HFFc6 (cell line): Measurements from ENCODE around the gene CNNM1. TPM values are rescaled to one million over a fixed set of nuclear protein-coding genes. Genes with fewer than 3 reads are reported as not detected.

Source experiments
- DNase-seq: peaks from one replicate; pipeline ENCODE4 v3.0.0-alpha.2; 2018
- H3K27ac Mint-ChIP-seq: 2 replicates; pipeline ENCODE4 v1.8.0; 2020; ENCODE audit warnings: mild to moderate bottlenecking, mixed read lengths
- H3K27me3 Mint-ChIP-seq: 2 replicates; pipeline ENCODE4 v1.8.0; 2021; ENCODE audit warnings: mild to moderate bottlenecking, moderate library complexity, mixed read lengths; ENCODE audit not compliant: insufficient read depth
- H3K36me3 Mint-ChIP-seq: 2 replicates; pipeline ENCODE4 v1.8.0; 2021; ENCODE audit warnings: low read depth, mixed read lengths
- H3K4me1 Mint-ChIP-seq: 2 replicates; pipeline ENCODE4 v1.8.0; 2020; ENCODE audit warnings: low read depth, mixed read lengths
- H3K4me3 Mint-ChIP-seq: 2 replicates; pipeline ENCODE4 v1.8.0; 2020; ENCODE audit warnings: mild to moderate bottlenecking, moderate library complexity, mixed read lengths
- H3K9me3 Mint-ChIP-seq: 2 replicates; pipeline ENCODE4 v1.8.0; 2020; ENCODE audit warnings: mild to moderate bottlenecking, mixed read lengths
- CTCF ChIP-seq: fragments of 200-600 bp; sonication (generic); IDR thresholded peaks from 2 replicates; pipeline ENCODE4 v1.5.0; 2021; ENCODE audit warnings: antibody characterized with exemption, mild to moderate bottlenecking
- total RNA-seq, 6 experiments: library from RNA; stranded (reverse); fragmentation: NEBNext Ultra II Directional; extraction: Animal tissue kit (Norgen Biotek cat#: 25700); gene quantifications; 2 replicates in 1 of 6; 3 replicates in 5 of 6; pipeline ENCODE4 v1.2.3, GENCODE V29; 2021

The CNNM1 gene
- total RNA-seq, 6 experiments from 2014 or later: 3.0 to 4.6 (median 3.3) TPM

GRCh38 chr10:99426689-99427088, 97.5 kb downstream of the CNNM1 start:
- peaks cover 26% of the 10 kb centered on the region for H3K4me1 Mint-ChIP-seq
- H3K9me3 Mint-ChIP-seq: no peaks in the 10 kb centered on the region
- H3K36me3 Mint-ChIP-seq: no peaks in the 10 kb centered on the region; the same call in 1 of the 2 replicates
- peaks cover 7% of the 10 kb centered on the region; the same call in 1 of the 2 replicates for H3K27me3 Mint-ChIP-seq
- no peak overlapping the region for H3K4me3 Mint-ChIP-seq
- DNase-seq: no peak
- H3K27ac Mint-ChIP-seq: no peak overlapping the region
- TF ChIP-seq CTCF: no peak

DNA sequence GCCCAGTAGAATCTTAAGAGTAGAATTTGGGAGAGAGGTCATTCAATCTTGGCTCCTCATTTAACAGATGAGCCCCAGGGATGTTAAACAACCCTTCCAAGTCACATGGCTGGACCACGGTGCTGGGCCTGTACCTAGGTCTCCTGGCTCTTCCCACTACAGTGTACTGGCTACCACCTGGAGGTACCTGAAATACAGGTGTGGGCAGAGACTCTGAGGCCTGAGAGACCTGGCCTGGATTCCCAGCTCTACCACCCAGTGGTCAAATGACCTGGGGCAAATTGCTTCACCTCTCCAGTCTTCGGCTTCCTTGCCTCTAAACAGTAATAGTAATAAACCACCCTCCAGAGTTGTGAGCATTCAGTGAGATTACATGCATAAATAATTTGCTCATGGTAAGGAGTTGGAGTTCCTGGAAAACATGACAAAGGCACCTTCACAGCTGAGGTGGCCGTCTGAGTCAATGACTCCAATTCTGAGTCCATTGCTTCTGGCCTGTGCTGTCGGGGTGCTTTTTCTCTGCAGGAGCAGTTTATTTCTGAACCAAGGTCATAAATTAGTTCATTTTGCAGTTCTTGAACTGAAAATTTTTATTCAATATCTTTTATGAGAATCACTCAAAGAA, 98.5 kb downstream of the CNNM1 start:
- H3K4me1 Mint-ChIP-seq: peaks cover 29% of the 10 kb centered on the region
- H3K4me3 Mint-ChIP-seq: no peak overlapping the region
- peaks cover 7% of the 10 kb centered on the region; the same call in 1 of the 2 replicates for H3K27me3 Mint-ChIP-seq
- DNase-seq: no peak
- no peak overlapping the region for H3K27ac Mint-ChIP-seq
- H3K9me3 Mint-ChIP-seq: no peaks in the 10 kb centered on the region
- no peak for TF ChIP-seq CTCF
- no peaks in the 10 kb centered on the region; the same call in 1 of the 2 replicates for H3K36me3 Mint-ChIP-seq

GRCh38 chr10:99429517-99430095, 100.5 kb downstream of the CNNM1 start:
- Mint-ChIP-seq H3K4me3 (peak overlapping the region; percentile 100), H3K27ac (peak overlapping the region; percentile 87; the same call in 1 of the 2 replicates), H3K27me3 (peaks cover 7% of the 10 kb centered on the region; the same call in 1 of the 2 replicates), H3K4me1 (peaks cover 29% of the 10 kb centered on the region), H3K36me3 (no peaks in the 10 kb centered on the region; the same call in 1 of the 2 replicates), H3K9me3 (no peaks in the 10 kb centered on the region)
- no peak for DNase-seq
- TF ChIP-seq CTCF: no peak

DNA sequence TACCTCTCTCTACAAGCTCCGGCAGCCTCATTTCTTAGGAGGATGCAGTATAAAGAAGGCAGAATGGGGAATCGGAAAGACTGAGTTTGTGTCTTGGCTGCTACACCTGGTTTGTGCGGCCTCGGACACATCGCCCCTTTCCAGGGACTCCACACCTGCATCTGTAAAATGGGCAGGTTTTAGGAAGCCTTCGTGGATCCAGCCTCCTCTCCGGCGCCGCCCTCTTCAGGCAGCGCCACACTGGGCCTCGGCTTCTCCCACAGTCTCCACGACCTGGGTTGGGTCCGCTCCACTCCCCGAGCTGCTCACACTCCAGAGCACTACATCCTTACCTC, 100.9 kb downstream of the CNNM1 start:
- Mint-ChIP-seq H3K36me3 (no peaks in the 10 kb centered on the region; the same call in 1 of the 2 replicates), H3K4me3 (peak overlapping the region; percentile 100), H3K9me3 (no peaks in the 10 kb centered on the region), H3K27ac (peak overlapping the region; percentile 87), H3K4me1 (peaks cover 29% of the 10 kb centered on the region), H3K27me3 (peaks cover 7% of the 10 kb centered on the region; the same call in 1 of the 2 replicates)
- no peak for DNase-seq
- TF ChIP-seq CTCF: no peak

DNA sequence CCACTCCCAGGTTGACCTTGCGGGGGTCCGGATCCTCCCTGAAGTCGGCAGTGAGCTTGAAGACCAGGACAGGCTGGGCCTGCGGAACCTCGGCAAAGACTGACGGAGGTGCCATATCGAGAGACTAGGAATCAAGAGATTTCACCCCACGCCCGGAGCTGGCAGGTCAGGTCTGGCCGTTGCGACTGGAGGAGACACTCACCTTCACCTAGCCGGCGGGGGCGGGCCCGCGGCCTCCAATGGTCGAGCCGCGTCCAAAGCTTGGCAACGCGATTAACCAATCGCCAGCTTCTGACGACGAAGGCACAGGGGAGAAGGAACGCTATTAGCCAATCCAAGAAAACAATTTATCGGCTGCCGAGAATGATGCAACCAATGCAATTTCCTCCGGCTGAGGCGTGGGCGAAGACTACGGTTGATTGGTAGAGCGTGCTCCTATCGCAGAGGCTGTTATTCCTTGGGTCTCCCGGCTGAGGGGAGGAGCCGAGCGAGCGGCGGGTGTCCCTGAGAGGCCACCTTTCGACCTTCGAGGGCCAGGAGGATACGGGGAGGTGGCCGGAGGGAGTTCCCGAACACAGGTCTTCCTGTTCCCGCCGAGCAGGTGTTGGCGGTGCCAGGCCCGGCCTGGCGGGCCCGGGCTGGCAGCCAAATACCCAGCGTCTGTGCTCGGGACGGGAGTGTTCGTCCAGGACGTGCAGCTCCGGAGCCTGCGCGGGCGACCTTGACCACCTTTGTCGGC, 101.5 kb downstream of the CNNM1 start, which contains the start of gene GOT1:
TSS of gene GOT1 (minus strand) at position 174 of the 739 bp plus-strand sequence. CDS start at position 115, 59 bp downstream.
- no peaks in the 10 kb centered on the region for H3K9me3 Mint-ChIP-seq
- peak within 1 kb of the TSS; percentile 95 for H3K27ac Mint-ChIP-seq
- H3K27me3 Mint-ChIP-seq: peaks cover 7% of the 10 kb centered on the region; the same call in 1 of the 2 replicates
- peaks cover 29% of the 10 kb centered on the region for H3K4me1 Mint-ChIP-seq
- H3K4me3 Mint-ChIP-seq: peak within 1 kb of the TSS; percentile 100
- no peak for TF ChIP-seq CTCF
- DNase-seq: peak; percentile 99
- H3K36me3 Mint-ChIP-seq: no peaks in the 10 kb centered on the region
